Activated CD4-positive, alpha-beta T cell treated with anti-CD3 and anti-CD28 coated beads, Interleukin-2, amount 50 U/mL, for 48 hours (primary cell): ENCODE measurements around the gene RGMB.
A peak's percentile ranks its signal among the peaks of the same experiment; 100 is the strongest.

Experiments used
- DNase-seq, 2 experiments: peaks; one replicate each; pipeline ENCODE4 v3.0.0-alpha.2; 2020

RGMB gene

DNA sequence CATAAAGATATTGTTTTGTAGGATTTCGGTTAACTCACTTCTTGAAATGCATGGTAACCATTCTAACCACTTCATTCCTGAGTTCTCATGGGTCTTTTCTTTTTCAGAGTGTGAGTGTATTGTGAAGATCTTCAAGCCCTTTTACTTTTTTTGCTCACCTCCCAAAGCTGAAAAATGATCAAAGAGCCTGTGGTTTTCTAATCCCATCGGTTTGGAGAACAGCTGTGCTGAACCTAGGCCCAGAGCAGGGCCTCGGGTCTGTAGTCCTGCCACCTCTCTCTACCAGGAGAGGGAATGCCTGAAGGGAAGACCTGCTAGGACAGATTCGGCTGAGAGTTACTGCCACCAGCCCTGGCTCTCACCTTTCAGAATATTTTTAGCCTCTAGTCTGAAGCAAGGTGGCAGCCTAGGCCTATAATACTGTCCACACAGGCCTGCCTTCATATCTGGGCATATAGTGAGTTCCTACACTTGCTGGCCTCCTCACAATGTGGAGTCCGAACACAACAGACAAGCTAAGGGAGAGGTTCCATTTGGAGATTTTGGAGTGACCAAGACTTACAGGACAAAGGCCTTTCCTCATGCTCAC is 13.8 kb downstream of the RGMB start:
- DNase-seq = no peak

DNA sequence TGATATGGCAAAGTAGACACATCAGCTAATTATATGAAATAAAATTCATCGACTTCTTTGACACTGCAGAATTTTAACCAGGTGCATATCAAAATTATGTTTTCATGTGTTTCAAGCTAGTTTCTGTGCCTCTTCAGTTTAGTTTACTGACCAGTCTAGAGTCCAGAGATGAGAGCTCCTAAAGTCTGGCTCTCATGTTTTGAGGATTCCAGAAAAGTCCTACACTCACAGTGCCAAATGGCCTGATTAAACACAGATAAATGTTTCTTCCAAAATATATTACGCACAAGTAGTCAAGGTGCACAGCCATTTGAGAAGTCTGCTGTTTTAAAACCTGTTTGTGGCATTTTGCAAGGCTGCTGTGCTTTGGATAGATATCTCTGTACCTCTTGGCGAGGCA is 15.6 kb downstream of the RGMB start:
- DNase-seq = no peak

DNA sequence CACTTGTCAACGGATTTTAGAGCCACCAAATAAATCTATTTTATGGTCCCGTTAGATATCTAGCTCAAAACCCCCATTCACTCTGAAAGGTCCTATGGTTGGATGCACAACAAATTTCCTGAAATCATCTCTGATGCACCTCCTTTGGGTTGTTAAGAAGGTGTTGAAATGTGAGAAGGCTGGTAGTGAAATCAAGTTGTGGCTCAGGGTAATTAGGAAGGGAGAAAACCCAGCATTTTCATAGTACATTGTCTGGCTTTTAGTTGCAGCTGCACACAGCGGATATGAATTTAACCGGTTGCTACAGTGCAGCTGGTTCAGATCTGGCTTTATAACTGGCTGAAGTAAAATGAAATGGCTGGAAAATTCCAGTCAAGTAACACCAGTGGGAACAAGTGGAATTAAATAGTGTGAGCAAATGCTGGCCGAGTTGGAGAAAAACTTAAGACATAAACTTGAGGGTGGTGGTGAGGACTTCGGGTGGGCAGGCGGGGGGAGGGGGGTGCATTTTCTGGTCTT is 17.6 kb downstream of the RGMB start:
- DNase-seq = no peak

DNA sequence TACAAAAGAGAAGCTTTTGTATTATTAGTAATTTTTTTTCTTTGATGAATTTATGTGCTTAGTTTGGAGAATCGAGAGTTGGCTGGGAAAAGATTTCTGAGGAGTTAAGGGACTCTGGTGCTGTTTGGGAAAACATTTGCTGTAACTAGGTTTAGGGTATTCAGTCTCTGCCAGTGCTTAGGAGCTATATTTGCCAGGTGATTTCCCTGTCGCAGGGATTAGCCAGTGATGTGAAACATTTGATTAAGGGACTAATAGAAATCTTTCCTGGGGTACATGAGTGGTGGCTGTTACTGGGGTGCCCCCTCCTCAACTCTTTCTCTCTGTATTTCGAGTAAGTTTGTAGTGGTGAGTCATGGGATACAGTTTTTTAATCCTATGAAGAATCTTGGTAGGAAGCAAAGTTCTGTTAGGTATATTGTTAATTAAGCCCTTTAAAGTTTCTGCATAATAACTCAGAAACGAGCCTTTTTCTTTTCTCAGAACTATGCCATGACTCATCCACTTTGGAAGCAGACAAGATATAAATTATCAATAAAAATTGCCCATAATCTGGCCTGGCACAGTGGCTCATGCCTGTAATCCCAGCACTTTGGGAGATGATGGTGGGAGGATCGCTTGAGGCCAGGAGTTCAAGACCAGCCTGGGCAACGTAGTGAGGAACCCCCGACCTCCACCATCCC is 18.6 kb downstream of the RGMB start:
- no peak for DNase-seq

DNA sequence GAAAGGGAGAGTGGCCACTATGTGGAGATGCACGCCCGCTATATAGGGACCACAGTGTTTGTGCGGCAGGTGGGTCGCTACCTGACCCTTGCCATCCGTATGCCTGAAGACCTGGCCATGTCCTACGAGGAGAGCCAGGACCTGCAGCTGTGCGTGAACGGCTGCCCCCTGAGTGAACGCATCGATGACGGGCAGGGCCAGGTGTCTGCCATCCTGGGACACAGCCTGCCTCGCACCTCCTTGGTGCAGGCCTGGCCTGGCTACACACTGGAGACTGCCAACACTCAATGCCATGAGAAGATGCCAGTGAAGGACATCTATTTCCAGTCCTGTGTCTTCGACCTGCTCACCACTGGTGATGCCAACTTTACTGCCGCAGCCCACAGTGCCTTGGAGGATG is 19.8 kb downstream of the RGMB start:
- DNase-seq = no peak

DNA sequence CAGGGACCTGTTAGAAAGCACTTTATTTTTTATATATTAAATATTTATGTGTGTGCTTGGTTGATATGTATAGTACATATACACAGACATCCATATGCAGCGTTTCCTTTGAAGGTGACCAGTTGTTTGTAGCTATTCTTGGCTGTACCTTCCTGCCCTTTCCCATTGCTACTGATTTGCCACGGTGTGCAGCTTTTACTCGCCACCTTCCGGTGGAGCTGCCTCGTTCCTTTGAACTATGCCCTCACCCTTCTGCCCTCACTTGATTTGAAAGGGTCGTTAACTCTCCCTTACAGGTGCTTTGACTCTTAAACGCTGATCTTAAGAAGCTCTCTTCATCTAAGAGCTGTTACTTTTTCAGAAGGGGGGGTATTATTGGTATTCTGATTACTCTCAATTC is 20.5 kb downstream of the RGMB start:
- DNase-seq = no peak

DNA sequence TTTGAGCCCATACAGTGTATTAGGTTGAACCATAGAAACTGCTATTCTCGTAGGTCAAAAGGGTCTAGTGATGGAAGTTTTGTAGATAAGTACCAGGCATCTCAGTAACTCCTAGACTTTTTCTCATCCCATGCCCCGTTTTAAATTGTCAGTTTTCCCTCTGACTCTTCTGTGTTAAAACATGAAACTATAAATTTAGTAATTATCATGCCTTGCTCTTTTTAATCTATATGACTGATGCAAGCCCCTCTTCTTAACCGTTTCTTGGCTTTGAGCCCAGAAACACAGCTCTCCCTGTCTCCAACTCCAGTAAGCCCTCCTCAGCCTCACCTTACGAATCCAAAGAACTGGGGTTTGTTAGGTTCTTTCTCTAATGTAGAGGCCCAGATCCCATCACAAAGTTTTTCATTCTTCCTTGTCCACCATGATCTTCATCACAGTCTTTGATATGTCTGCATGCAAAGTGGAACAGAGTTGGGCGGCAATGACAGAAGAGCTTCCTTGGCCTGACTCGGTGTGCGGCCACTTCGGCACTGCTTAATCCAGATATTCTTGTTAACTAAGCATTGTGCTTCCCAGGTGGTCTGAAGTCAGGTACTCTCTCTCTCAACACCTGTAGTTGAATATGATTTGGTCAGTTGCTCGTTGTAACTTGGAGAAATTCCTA is 21.1 kb downstream of the RGMB start:
- DNase-seq = no peak

DNA sequence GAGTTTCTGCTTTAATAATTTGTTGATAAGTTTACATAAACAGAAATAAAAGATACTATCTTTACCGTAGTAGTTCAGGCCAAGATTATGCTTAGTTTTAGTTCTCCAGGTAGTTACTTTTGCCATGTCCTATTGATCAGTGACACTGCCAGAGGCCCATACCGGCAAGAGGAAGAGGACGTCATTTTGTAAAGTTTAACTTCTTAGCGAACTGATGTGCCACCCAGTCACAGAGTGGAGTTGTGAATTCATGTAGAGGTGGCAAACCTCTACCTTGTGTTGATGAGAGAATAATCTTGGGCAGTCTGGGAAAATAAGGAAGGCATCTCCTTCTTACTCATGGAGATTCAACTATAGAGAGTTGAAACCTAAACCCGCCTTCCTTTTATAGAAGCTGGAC is 21.8 kb downstream of the RGMB start:
- no peak for DNase-seq

DNA sequence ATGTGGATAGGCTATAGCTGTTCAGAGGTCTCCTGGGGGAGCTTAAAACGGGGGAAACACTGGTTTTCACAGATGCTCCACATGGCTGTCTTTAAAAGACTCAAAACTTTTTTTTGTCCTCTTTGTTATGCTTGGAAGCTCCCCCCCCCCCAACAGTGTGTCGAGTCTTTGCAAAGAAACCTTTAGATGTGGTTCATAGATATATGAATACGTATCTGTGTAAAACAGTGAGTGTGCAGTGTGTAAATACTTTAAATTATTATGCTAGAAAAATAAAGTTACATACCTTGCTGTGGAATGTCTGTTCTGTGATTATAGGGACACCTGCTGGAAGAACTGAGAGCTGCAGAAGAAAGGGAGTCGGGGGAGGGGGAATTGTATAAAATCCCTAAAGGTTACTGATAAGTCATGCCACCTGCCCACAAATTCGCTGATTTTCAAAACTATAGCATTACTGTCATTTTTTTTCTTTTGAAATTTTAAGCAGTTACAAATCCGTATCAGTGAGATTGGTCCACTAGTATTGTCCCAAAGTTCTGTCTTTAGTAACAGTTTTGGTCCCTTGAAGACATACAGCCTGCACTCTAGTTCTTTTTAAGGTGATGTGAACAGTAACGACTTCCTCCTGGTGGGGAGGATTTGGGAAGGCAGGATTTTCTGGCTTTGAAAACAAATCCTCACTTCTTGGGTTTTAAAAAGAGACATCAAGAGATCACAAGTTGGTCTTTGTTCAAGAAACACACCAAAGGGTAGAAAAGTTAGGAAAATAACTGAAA is 22.9 kb downstream of the RGMB start:
- peak; percentile 47 to 59 for DNase-seq

DNA sequence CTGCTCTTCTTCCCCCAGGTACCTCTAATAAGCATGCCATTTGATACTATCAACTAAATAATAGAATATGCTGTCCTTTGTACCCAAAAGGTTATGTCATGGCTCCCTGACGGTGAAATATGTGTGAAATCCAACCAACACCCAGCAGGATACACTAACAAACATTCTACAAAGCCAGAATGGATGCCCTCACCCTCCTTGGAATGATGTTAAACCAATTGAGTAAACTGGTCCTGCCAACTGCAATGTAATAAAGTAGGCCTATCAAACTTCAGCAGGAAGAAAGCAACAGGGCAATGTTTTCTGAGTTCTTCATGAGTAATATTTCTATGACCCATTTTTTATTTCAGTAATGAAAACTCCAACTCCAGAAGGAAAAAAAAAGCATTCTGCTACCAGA is 24.9 kb downstream of the RGMB start:
- no peak for DNase-seq

DNA sequence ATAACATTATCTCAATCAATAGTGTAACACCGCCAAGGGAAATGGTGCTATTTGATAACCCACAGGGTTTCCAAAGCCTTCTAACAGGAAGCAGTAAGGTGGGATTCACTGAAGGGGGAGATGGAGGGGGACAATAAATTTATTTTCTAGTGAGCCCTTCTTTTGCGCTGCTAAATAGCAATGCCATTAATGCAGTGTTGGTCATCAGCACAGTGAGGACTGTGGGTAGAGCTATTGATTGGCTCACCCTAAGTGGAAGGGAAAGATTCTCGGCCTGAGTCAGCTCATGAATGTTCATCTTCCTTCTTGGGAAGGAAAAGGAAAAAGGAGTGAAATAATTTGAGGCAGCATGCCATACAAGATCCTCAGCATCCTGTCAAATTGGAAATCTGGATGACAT is 25.4 kb downstream of the RGMB start:
- DNase-seq = no peak

DNA sequence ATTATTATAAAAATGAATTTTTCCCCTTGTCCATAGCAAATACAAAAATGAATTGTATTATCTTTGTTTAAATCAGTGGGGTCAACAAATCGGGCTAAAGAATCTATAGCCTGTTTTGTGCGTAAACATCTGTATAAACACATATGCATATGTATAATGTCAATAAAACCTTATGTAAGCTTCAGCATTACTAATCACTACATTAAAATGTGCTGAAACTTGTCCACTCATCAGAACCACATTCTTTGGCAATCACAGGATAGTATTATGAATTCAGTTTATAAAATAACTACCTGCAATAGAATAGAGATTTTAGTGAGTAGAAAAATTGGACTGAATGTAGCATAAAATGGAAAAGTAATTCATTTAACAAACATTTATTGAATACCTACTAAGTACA is 30.6 kb downstream of the RGMB start:
- DNase-seq = no peak

DNA sequence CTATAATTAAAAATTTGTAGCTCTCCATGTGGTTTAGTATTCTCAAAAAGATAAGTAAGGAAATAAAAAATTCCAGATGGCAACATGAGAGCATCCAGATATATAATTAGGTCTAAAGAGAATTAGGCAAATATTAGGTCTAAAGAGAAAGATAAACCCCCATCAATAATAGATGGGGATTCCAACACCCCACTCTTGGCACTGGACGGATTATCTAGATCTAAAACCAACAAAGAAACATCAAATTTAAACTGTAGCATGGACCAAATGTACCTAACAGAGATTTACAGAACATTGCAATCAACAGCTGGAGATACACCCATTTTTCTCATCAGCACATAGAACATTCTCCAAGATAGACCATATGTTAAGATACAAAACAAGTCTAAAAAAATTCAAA is 31.6 kb downstream of the RGMB start:
- no peak for DNase-seq

DNA sequence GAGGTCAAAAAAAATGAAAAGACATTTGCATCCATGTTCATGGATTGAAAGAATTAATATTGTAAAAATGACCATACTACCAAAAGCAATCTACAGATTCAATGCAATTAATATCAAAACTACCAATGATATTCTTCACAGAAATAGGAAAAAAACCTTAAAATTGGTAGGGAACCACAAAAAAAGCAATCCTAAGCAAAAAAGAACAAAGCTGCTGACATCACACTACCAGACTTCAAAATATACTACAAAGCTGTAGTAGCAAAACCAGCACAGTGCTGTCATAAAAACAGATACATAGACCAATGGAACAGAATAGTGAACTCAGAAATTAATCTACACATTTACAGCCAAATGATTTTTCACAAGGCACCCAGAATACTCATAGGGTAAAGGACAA is 34.3 kb downstream of the RGMB start:
- no peak for DNase-seq

DNA sequence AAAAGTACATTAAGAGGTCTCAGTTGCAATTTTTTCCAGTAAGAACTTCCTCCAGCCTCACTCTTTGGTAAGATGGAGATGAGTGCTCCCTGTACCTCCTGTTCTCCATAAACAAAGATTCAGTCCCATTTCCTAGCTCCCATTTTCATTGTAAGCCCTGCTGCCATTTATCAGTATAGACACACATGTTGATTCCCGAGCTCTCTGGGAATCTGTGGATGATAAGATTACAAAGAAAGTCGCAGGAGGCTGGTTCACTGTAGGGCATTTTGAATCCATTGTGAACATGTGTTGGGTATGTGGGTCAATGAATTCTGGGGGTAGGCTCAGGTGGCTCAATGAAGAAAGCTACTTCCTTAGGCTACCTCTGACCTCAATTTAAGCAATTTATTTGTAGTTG is 36.7 kb downstream of the RGMB start:
- no peak for DNase-seq

DNA sequence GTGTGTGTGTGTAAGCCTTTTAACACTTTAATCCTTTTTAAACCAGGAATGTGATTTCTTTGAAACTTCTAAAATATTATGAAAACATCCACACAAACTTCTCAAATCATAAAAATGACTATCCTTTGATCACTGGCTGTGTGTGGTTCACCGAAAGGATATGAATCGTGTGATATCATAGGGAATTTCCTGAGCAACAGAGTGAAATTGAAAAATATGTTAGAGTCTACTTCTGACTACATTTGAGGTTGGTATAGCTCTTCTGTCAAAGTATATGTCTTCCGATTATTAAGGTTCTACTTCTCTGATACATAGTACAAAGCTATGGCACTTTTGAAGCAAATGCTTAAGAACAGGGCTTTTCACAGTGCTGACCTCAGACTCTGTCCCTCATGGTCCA is 40.3 kb downstream of the RGMB start:
- DNase-seq = no peak

DNA sequence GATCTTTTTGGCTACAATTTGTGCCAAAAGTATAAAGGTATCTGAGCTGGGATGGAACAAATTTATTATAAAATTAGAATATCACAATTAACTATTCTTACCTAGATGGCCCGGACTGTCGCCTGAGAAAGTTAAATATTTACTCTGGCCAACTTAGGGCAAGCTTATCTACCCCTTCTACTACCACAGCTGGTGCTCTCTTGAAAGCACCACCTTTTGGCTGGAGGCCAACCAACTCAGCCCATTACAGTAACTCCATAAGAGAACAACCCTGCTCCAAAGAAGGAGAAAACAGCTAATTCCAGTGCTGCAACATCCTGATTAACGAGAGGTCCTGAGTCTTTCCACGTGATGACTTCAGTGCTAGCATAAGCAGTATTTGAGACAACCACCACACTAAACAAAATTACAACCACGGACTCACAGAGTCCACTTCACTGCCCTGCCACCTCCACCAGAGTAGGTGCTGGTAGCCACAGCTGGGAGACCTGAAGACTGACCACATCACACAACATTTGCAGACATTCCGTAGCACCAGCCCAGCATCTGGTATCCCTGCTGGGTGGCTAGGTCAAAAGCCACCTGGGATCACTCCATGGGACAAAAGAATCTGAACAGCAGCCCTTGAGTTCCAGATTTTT is 43.2 kb downstream of the RGMB start:
- DNase-seq = no peak

DNA sequence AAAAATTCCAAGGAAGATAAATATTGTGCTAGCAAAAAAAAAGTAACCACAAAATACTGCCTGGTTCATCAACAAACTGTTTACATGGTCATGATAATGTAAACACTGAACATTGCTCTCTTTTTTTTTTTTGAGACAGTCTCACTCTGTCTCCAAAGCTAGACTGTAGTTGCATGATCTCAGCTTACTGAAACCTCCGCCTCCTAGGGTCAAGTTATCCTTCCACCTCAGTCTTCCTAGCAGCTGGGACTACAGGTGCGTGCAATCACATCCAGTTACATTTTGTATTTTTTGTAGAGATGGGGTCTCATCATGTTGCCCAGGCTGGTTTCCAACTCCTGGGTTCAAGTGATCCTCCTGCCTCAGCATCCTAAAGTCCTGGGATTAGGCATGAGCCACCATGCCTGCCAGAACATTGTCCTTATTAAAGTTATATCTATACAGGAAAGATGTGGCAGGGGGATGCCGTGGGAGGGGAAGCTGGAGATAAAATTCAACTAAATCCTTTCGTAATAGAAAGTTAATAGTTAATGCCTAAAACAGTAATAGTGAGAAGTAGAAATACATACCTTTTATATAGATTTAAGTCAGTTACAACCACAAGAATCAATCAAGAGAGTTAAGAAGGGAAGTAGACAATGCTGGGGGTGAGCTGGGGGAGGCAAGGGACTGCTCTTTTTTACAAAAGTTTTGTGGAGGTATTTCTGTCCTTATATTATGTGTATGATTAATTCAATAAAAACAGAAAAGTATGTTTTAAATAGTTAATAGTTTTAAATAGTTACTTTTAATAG is 52.3 kb downstream of the RGMB start:
- DNase-seq = no peak

DNA sequence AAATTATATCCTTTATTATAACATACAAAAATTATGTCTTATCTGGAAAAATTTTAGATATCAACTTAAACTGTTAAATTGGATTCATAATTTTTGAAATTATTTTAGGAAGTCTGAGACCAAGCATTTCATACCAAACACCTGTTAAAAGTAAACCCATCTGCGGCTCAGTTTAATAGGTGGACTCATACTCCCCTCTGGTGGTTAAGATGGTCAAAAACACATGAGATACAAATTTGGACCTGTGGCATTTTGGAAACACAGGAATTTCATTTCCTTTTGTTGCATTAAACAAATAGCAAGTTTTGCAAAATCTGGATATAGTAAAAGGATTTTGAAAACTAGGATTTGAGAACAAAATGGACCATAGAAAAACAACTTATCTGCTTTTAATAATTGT is 53.7 kb downstream of the RGMB start:
- no peak for DNase-seq

DNA sequence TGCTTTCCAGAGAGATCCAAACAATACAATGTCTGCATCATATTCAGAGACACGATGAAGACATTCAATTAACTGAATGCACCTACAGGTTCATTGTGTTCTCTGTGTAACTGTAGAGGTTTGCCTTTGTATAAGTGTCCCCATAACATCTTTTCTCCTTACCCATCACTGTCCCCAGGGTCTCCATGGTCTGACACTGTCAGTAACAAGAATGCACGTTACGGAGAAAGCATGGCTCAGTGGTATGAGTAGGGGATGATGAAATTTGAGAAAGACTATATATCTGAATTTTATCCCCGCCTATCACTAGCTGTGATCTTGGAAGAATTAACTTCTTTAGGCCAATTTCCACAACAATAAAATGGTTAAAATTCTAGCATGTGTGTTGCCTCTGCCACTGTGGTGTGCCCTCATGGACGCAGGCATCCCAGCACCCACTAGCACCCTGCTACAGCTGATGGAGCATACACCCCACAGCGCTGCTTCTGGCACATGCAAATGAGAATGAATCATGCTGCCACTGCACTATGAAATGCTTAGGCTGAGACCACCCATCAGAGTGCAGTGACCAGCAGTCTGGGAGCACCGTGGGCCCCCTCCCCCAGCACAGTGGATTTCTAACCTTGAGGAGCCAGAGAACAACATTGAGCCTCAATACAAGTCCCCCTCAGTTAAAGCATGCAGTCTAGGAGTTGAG is 54.3 kb downstream of the RGMB start:
- DNase-seq = no peak

DNA sequence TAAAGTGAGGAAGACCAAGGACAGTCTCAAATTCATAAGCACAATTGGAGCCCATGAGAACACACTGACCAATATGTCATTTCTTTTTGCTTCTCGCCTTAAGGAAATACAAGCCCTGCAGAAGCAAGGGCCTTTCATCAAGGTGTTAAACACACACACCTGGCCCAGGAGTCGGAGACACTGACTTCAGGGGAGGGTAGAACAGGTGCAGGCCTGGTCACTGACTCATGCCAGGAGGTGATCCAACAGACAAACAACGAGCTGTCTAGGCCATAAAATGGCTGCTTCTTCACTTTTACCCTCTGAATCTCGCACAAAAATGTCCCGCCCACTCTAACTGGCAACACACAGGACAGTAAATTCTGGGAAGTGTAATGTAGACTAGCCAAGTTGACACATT is 62.7 kb downstream of the RGMB start:
- DNase-seq = no peak
